H9 (cell line): ENCODE measurements around the gene CABYR. TPM values are rescaled to one million over a fixed set of nuclear protein-coding genes. Genes with fewer than 3 reads are reported as not detected.

Experiments used
- DNase-seq: peaks from one replicate; pipeline ENCODE4 v3.0.0-alpha.2; 2017
- H2AFZ ChIP-seq: one replicate; pipeline ENCODE4 v1.6.1; 2013; ENCODE audit warnings: mild to moderate bottlenecking, low read length, control low read depth, moderate library complexity
- H2AK5ac ChIP-seq: 2 replicates; pipeline ENCODE4 v1.6.1; 2013; ENCODE audit warnings: low read length, control low read depth, mixed read lengths; ENCODE audit not compliant: insufficient read length
- H2BK120ac ChIP-seq: one replicate; pipeline ENCODE4 v1.6.1; 2013; ENCODE audit warnings: low read depth, mild to moderate bottlenecking, low read length, control low read depth, inconsistent platforms; ENCODE audit not compliant: poor library complexity, severe bottlenecking
- H2BK12ac ChIP-seq: 2 replicates; pipeline ENCODE4 v1.6.1; 2013; ENCODE audit warnings: low read length, control low read depth, mixed read lengths, low read depth; ENCODE audit not compliant: insufficient read length
- H2BK15ac ChIP-seq: 2 replicates; pipeline ENCODE4 v1.6.1; 2013; ENCODE audit warnings: low read depth, low read length, control low read depth
- H2BK20ac ChIP-seq: one replicate; pipeline ENCODE4 v1.6.1; 2013; ENCODE audit warnings: low read depth, mild to moderate bottlenecking, low read length, control low read depth, inconsistent platforms; ENCODE audit not compliant: poor library complexity, severe bottlenecking
- H2BK5ac ChIP-seq: 2 replicates; pipeline ENCODE4 v1.6.1; 2013; ENCODE audit warnings: low read length, control low read depth, mixed read lengths; ENCODE audit not compliant: insufficient read length
- H3K14ac ChIP-seq: 2 replicates; pipeline ENCODE4 v1.6.1; 2013; ENCODE audit warnings: low read length, control low read depth; ENCODE audit not compliant: insufficient read depth
- H3K18ac ChIP-seq: 2 replicates; pipeline ENCODE4 v1.6.1; 2013; ENCODE audit warnings: low read depth, mild to moderate bottlenecking, mixed read lengths, low read length, control low read depth; ENCODE audit not compliant: insufficient read length
- H3K23ac ChIP-seq: 2 replicates; pipeline ENCODE4 v1.6.1; 2013; ENCODE audit warnings: low read length, control low read depth, mixed read lengths, low read depth; ENCODE audit not compliant: insufficient read length
- H3K23me2 ChIP-seq: 2 replicates; pipeline ENCODE4 v1.6.1; 2013; ENCODE audit warnings: low read depth, mild to moderate bottlenecking, mixed read lengths, low read length, control low read depth; ENCODE audit not compliant: insufficient read length, poor library complexity, severe bottlenecking
- H3K27ac ChIP-seq: 2 replicates; pipeline ENCODE4 v1.5.1; 2013; ENCODE audit warnings: low read length, control low read depth, mixed read lengths, low read depth; ENCODE audit not compliant: insufficient read length
- H3K27me3 ChIP-seq: 2 replicates; pipeline ENCODE4 v1.6.1; 2013; ENCODE audit warnings: low read length, control low read depth, inconsistent platforms; ENCODE audit not compliant: insufficient read depth
- H3K4ac ChIP-seq: 2 replicates; pipeline ENCODE4 v1.6.1; 2013; ENCODE audit warnings: low read depth, mild to moderate bottlenecking, control low read depth, inconsistent platforms, low read length, moderate library complexity
- H3K4me1 ChIP-seq: 2 replicates; pipeline ENCODE4 v1.6.1; 2013; ENCODE audit warnings: low read length, control low read depth, inconsistent platforms; ENCODE audit not compliant: insufficient read depth
- H3K4me2 ChIP-seq: 2 replicates; pipeline ENCODE4 v1.6.1; 2013; ENCODE audit warnings: low read length, control low read depth, mixed read lengths; ENCODE audit not compliant: insufficient read length, insufficient read depth
- H3K56ac ChIP-seq: 2 replicates; pipeline ENCODE4 v1.6.1; 2013; ENCODE audit warnings: low read depth, mild to moderate bottlenecking, mixed read lengths, low read length, control low read depth; ENCODE audit not compliant: insufficient read length
- H3K79me1 ChIP-seq: 2 replicates; pipeline ENCODE4 v1.6.1; 2013; ENCODE audit warnings: low read depth, mild to moderate bottlenecking, moderate library complexity, low read length, control low read depth, inconsistent platforms; ENCODE audit not compliant: insufficient read depth, poor library complexity, severe bottlenecking
- H3K79me2 ChIP-seq: 2 replicates; pipeline ENCODE4 v1.6.1; 2013; ENCODE audit warnings: low read length, control low read depth, inconsistent platforms; ENCODE audit not compliant: insufficient read depth
- H3K9ac ChIP-seq: 2 replicates; pipeline ENCODE4 v1.6.1; 2013; ENCODE audit warnings: low read length, control low read depth, mixed read lengths; ENCODE audit not compliant: insufficient read length; ENCODE audit errors: extremely low read depth
- H3K9me3 ChIP-seq: one replicate; pipeline ENCODE4 v1.6.1; 2013; ENCODE audit warnings: low read depth, low read length, inconsistent platforms; ENCODE audit not compliant: control insufficient read depth
- H3T11ph ChIP-seq: one replicate; pipeline ENCODE4 v1.6.1; 2013; ENCODE audit warnings: mild to moderate bottlenecking, low read length, control low read depth, inconsistent platforms
- H4K20me1 ChIP-seq: one replicate; pipeline ENCODE4 v1.6.1; 2013; ENCODE audit not compliant: control insufficient read depth, insufficient read length, insufficient read depth
- H4K5ac ChIP-seq: 2 replicates; pipeline ENCODE4 v1.6.1; 2013; ENCODE audit warnings: low read depth, mild to moderate bottlenecking, mixed read lengths, low read length, control low read depth; ENCODE audit not compliant: insufficient read length
- H4K8ac ChIP-seq: replicated peaks from 2 replicates; pipeline ENCODE4 v1.6.1; 2013; ENCODE audit warnings: low read length, control low read depth, mixed read lengths, low read depth; ENCODE audit not compliant: insufficient read length
- H4K91ac ChIP-seq: 2 replicates; pipeline ENCODE4 v1.6.1; 2013; ENCODE audit warnings: low read depth, mild to moderate bottlenecking, moderate library complexity, mixed read lengths, low read length, control low read depth; ENCODE audit not compliant: insufficient read length
- H3K27ac Mint-ChIP-seq, 3 experiments: 2 replicates in 2 of 3; 3 replicates in 1 of 3; pipeline ENCODE4 v1.8.0; 2020 to 2021; ENCODE audit warnings: mixed read lengths in 3 of 3, mild to moderate bottlenecking in 1 of 3, moderate library complexity in 1 of 3
- H3K27me3 Mint-ChIP-seq: 2 replicates; pipeline ENCODE4 v1.8.0; 2021; ENCODE audit warnings: low read depth, mild to moderate bottlenecking, moderate library complexity, mixed read lengths
- H3K36me3 Mint-ChIP-seq, 3 experiments: 2 replicates in 2 of 3; 3 replicates in 1 of 3; pipeline ENCODE4 v1.8.0; 2020 to 2021; ENCODE audit warnings: low read depth in 3 of 3, mixed read lengths in 3 of 3; ENCODE audit not compliant: insufficient read depth in 1 of 3
- H3K4me1 Mint-ChIP-seq, 2 experiments: 2 replicates each; pipeline ENCODE4 v1.8.0; 2020; ENCODE audit warnings: mixed read lengths in 2 of 2
- H3K4me3 Mint-ChIP-seq, 2 experiments: 2 replicates in 1 of 2; 3 replicates in 1 of 2; pipeline ENCODE4 v1.8.0; 2020 to 2021; ENCODE audit warnings: mild to moderate bottlenecking in 2 of 2, mixed read lengths in 2 of 2, moderate library complexity in 1 of 2
- H3K9me3 Mint-ChIP-seq, 2 experiments: 2 replicates in 1 of 2; 3 replicates in 1 of 2; pipeline ENCODE4 v1.8.0; 2020; ENCODE audit warnings: mild to moderate bottlenecking in 2 of 2, mixed read lengths in 2 of 2, moderate library complexity in 1 of 2
- CTCF ChIP-seq: fragments of 200-600 bp; sonication (generic); conservative IDR thresholded peaks from 3 replicates; pipeline ENCODE4 v1.8.0; 2021; ENCODE audit warnings: antibody characterized with exemption, mild to moderate bottlenecking
- WGBS: extraction: QIAGEN DNeasy Blood & Tissue Kit; methylation state at CpG from one replicate; pipeline ENCODE4 v1.1.7; 2013; ENCODE audit warnings: missing lambda C conversion rate, low lambda C conversion rate, mixed read lengths; ENCODE audit not compliant: insufficient read length; ENCODE audit errors: extremely low coverage; 5-methylcytosine and 5-hydroxymethylcytosine counted together
- total RNA-seq: library from RNA; stranded (reverse); gene quantifications from 2 replicates; pipeline ENCODE4 v1.2.1, GENCODE V29; 2021

The CABYR gene
- total RNA-seq, 1 experiment from 2014 or later = 13.6 TPM

- Histone ChIP-seq H3K4me1 (no peaks in the 10 kb centered on the region), H3K56ac (no peak overlapping the region), H2AK5ac (no peak overlapping the region), H3K18ac (no peak overlapping the region), H3K9ac (no peak overlapping the region), H3K27ac (no peak overlapping the region), H3K79me2 (no peaks in the 10 kb centered on the region), H3K4ac (no peak overlapping the region), H3K79me1 (no peaks in the 10 kb centered on the region), H4K91ac (no peak overlapping the region), H3K23me2 (no peaks in the 10 kb centered on the region), H3K4me2 (no peak overlapping the region), H3T11ph (no peak overlapping the region), H4K8ac (no peak overlapping the region), H2BK5ac (no peak overlapping the region), H4K5ac (no peak overlapping the region), H2AFZ (no peak overlapping the region), H3K14ac (no peak overlapping the region), H2BK12ac (no peak overlapping the region), H4K20me1 (no peaks in the 10 kb centered on the region), H3K27me3 (no peaks in the 10 kb centered on the region), H2BK15ac (no peak overlapping the region), H3K23ac (no peak overlapping the region), H3K9me3 (no peaks in the 10 kb centered on the region), H2BK120ac (no peak overlapping the region), H2BK20ac (no peak overlapping the region)
- H3K4me1 Mint-ChIP-seq = peaks cover 7 to 9% of the 10 kb centered on the region in 2 experiments
- no peak for DNase-seq
- no peaks in the 10 kb centered on the region for H3K9me3 Mint-ChIP-seq
- no peaks in the 10 kb centered on the region for H3K27me3 Mint-ChIP-seq
- no CpG with 5 or more reads among the region's 4 CpGs for WGBS
- H3K36me3 Mint-ChIP-seq = peaks cover 0 to 6% (median 0%) of the 10 kb centered on the region in 3 experiments; a peak in 2 of 7 replicates
- no peak overlapping the region for H3K27ac Mint-ChIP-seq
- no peak for TF ChIP-seq CTCF
- no peak overlapping the region for H3K4me3 Mint-ChIP-seq
Measured at GRCh38 chr18:24114924-24115549, 23.8 kb upstream of the CABYR start.
